ELF-1 (cell line): ENCODE results near the gene TIMM44.

Experiments used
- DNase-seq: peaks from one replicate; pipeline ENCODE4 v3.0.0-alpha.2; 2016; ENCODE audit warnings: low read depth, low spot score

The TIMM44 gene

GRCh38 chr19:7877249-7877836 lies 66.1 kb downstream of the TIMM44 start:
- DNase-seq: no peak
